Parathyroid adenoma (tissue), 2 donors: ENCODE data around the gene CCDC73.
"Not testable (repeated sequence)": the region's sequence is repeated elsewhere in the genome, so short reads cannot be mapped to it uniquely, and the experiment has no call there.

Source experiments
- H2AFZ ChIP-seq: fragments of 300-600 bp; sonication (generic); one replicate; pipeline ENCODE4 v1.7.0; 2017; ENCODE audit warnings: antibody characterized with exemption, mild to moderate bottlenecking
- H3K27ac ChIP-seq: fragments of 300-600 bp; sonication (generic); one replicate; pipeline ENCODE4 v1.7.0; 2017
- H3K27me3 ChIP-seq: fragments of 300-600 bp; sonication (generic); one replicate; pipeline ENCODE4 v1.7.0; 2017; ENCODE audit warnings: low read length; ENCODE audit not compliant: control insufficient read depth, insufficient read depth
- H3K36me3 ChIP-seq: fragments of 300-600 bp; sonication (generic); one replicate; pipeline ENCODE4 v1.7.0; 2017; ENCODE audit warnings: low read length; ENCODE audit not compliant: control insufficient read depth, insufficient read depth
- H3K4me1 ChIP-seq: fragments of 300-600 bp; sonication (generic); one replicate; pipeline ENCODE4 v1.7.0; 2017; ENCODE audit warnings: control low read depth
- H3K4me2 ChIP-seq: fragments of 300-600 bp; sonication (generic); one replicate; pipeline ENCODE4 v1.7.0; 2017; ENCODE audit warnings: low read length
- H3K4me3 ChIP-seq: fragments of 300-600 bp; sonication (generic); one replicate; pipeline ENCODE4 v1.7.0; 2017; ENCODE audit warnings: low read depth, low read length
- H3K79me2 ChIP-seq: fragments of 300-600 bp; sonication (generic); one replicate; pipeline ENCODE4 v1.7.0; 2017; ENCODE audit warnings: control low read depth
- H3K9ac ChIP-seq: fragments of 300-600 bp; sonication (generic); one replicate; pipeline ENCODE4 v1.7.0; 2017; ENCODE audit warnings: mild to moderate bottlenecking
- H3K9me3 ChIP-seq: fragments of 300-600 bp; sonication (generic); one replicate; pipeline ENCODE4 v1.7.0; 2017; ENCODE audit warnings: low read length; ENCODE audit not compliant: control insufficient read depth
- TF ChIP-seq, protein P1 (sequence below): fragments of 300-600 bp; sonication (generic); IDR thresholded peaks from one replicate; pipeline ENCODE4 v1.7.0; 2017; ENCODE audit warnings: antibody characterized with exemption, mild to moderate bottlenecking
- donor health status: primary hyperparathyroidism.

CCDC73 gene

DNA sequence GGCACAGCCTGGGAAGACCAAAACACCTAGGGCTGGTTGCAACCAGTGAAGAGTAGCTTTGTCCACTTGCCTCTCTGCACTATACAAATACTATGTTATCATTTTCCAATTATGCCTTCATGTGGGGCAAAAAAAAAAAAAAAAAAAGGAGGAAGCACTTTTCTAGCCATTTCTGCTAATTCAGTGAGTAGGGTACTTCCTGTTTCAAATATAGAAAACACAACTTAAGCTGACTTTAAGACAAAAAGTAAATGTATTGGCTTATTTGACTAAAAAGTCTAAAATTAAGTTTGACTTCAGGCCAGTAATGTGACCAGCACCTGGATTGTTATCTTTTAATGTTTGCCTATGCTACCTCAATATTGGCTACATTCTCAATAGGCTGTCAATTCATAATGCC is 15.3 kb downstream of the CCDC73 start:
- Histone ChIP-seq H3K4me2 (no peak overlapping the region), H3K9me3 (no peaks in the 10 kb centered on the region), H3K9ac (no peak overlapping the region), H3K4me3 (no peak overlapping the region), H3K4me1 (no peaks in the 10 kb centered on the region), H3K27me3 (no peaks in the 10 kb centered on the region), H2AFZ (no peak overlapping the region), H3K36me3 (no peaks in the 10 kb centered on the region), H3K27ac (no peak overlapping the region), H3K79me2 (no peaks in the 10 kb centered on the region)
- TF ChIP-seq, protein P1, sequence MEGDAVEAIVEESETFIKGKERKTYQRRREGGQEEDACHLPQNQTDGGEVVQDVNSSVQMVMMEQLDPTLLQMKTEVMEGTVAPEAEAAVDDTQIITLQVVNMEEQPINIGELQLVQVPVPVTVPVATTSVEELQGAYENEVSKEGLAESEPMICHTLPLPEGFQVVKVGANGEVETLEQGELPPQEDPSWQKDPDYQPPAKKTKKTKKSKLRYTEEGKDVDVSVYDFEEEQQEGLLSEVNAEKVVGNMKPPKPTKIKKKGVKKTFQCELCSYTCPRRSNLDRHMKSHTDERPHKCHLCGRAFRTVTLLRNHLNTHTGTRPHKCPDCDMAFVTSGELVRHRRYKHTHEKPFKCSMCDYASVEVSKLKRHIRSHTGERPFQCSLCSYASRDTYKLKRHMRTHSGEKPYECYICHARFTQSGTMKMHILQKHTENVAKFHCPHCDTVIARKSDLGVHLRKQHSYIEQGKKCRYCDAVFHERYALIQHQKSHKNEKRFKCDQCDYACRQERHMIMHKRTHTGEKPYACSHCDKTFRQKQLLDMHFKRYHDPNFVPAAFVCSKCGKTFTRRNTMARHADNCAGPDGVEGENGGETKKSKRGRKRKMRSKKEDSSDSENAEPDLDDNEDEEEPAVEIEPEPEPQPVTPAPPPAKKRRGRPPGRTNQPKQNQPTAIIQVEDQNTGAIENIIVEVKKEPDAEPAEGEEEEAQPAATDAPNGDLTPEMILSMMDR, result no peak

DNA sequence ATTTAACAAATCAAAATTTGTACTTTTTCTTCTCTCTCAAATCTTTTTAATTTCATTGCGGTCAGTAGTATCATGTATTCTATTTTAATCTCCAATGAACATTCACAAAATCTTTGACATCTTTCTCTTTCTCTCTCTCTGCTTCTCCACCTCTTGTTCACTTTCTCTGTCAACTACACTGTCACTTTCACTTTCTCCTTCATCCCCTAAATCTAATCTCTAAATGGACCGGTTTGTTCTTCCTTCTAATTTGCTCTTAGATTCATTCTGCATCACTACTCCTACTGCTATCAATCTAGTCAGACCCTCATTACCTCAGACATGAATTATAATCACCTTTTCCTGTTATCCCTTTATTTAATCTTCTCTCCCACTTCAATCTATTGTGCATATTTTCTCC is 18.6 kb downstream of the CCDC73 start:
- H3K9me3 ChIP-seq, result no peaks in the 10 kb centered on the region
- H3K27me3 ChIP-seq, result no peaks in the 10 kb centered on the region
- H3K79me2 ChIP-seq, result no peaks in the 10 kb centered on the region
- no peak overlapping the region for H3K4me3 ChIP-seq
- H3K27ac ChIP-seq, result no peak overlapping the region
- H3K4me1 ChIP-seq, result no peaks in the 10 kb centered on the region
- H3K4me2 ChIP-seq, result no peak overlapping the region
- no peaks in the 10 kb centered on the region for H3K36me3 ChIP-seq
- no peak overlapping the region for H3K9ac ChIP-seq
- TF ChIP-seq, protein P1, result no peak
- H2AFZ ChIP-seq, result no peak overlapping the region

DNA sequence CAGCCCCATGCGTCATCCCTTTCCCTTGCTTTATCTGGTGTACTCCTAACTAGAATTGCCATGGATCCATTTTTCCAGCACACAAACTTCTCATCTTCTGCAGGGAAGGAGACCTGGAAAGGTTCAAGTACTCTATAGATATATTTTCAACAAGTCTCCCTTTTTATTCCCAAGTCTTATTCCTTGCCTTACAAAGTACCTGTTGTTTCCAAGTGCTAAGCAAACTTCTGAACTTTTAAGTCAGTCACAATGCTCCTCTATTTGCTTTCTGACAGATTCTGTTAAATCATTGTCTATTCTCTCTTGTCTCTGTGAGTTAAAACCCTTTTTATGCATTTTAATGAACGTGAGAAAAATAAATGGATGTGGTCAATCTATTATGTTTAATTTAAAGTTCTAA is 20.4 kb downstream of the CCDC73 start:
- Histone ChIP-seq H3K4me2 (no peak overlapping the region), H3K4me1 (no peaks in the 10 kb centered on the region), H3K9me3 (no peaks in the 10 kb centered on the region), H3K27ac (no peak overlapping the region), H3K4me3 (no peak overlapping the region), H3K36me3 (no peaks in the 10 kb centered on the region), H3K79me2 (no peaks in the 10 kb centered on the region), H3K27me3 (no peaks in the 10 kb centered on the region), H2AFZ (no peak overlapping the region), H3K9ac (no peak overlapping the region)
- TF ChIP-seq, protein P1, result no peak

DNA sequence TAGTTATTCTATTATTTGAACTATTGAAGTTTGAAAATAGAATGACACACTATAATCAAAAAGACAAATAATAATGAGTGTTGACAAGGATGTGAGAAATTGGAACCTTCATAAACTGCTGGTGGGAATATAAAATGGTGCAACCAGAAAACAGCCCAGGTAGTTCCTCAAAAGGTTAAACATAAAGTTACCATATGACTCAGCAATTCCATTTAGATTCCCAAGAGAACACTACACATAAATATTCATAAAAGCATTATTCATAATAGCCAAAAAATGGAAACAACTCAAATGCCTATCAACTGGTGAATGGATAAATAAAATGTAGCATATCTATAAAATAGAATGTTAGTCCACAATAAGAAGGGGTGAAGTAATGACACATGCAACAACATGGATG is 21.7 kb downstream of the CCDC73 start:
- no peak overlapping the region for H3K27ac ChIP-seq
- TF ChIP-seq, protein P1, result no peak
- no peaks in the 10 kb centered on the region for H3K9me3 ChIP-seq
- no peaks in the 10 kb centered on the region for H3K27me3 ChIP-seq
- no peak overlapping the region for H2AFZ ChIP-seq
- no peak overlapping the region for H3K9ac ChIP-seq
- H3K79me2 ChIP-seq, result no peaks in the 10 kb centered on the region
- H3K36me3 ChIP-seq, result no peaks in the 10 kb centered on the region
- H3K4me2 ChIP-seq, result no peak overlapping the region
- H3K4me3 ChIP-seq, result no peak overlapping the region
- no peaks in the 10 kb centered on the region for H3K4me1 ChIP-seq

DNA sequence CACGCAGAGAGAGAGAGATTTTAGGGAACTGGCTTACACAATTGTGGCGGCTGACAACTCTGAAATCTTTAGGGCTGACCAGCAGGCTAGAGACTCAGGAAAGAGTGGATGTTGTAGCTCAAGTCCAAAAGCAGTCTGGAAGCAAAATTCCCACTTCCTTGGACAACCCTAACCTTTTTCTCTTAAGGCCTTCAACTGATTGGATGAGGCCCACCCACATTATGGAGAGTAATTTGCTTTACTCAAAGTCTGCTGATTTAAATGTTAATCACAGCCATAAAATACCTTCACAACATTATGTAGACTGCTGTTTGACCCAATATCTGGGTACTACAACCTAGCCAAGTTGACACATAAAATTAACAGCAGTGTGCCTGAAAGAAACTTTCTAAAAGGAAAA is 32.7 kb downstream of the CCDC73 start:
- not testable (repeated sequence) for H2AFZ ChIP-seq, H3K9ac ChIP-seq, H3K4me1 ChIP-seq, H3K27ac ChIP-seq, H3K4me2 ChIP-seq, H3K36me3 ChIP-seq, H3K27me3 ChIP-seq, H3K79me2 ChIP-seq, H3K4me3 ChIP-seq, H3K9me3 ChIP-seq
